AG08396 (cell line): ENCODE measurements around the gene SPINK5.
"Not testable (repeated sequence)": the region's sequence is repeated elsewhere in the genome, so short reads cannot be mapped to it uniquely, and the experiment has no call there.

Source experiments
- DNase-seq: peaks from one replicate; pipeline ENCODE4 v3.0.0; 2012; ENCODE audit warnings: low spot score, mixed read lengths

The SPINK5 gene

GRCh38 chr5:148063861-148064260 lies at the start of gene SPINK5:
Gene SPINK5, plus strand, starts transcription at chr5:148063980. Its CDS starts 65 bp downstream, at chr5:148064045.
- DNase-seq = no peak

- DNase-seq = no peak
Measured at GRCh38 chr5:148014276-148014675, 49.5 kb upstream of the SPINK5 start.

- no peak for DNase-seq
Measured at GRCh38 chr5:148020257-148020988, 43.4 kb upstream of the SPINK5 start.

- DNase-seq = no peak
Measured at GRCh38 chr5:148027505-148027904, 36.3 kb upstream of the SPINK5 start.

- DNase-seq = no peak
Measured at GRCh38 chr5:148029131-148029530, 34.6 kb upstream of the SPINK5 start.

GRCh38 chr5:148033134-148033533 lies 30.6 kb upstream of the SPINK5 start:
- DNase-seq = no peak

GRCh38 chr5:148035676-148036075 lies 28.1 kb upstream of the SPINK5 start:
- DNase-seq = no peak

GRCh38 chr5:148042881-148043280 lies 20.9 kb upstream of the SPINK5 start:
- no peak for DNase-seq

- no peak for DNase-seq
Measured at GRCh38 chr5:148043705-148044104, 20.1 kb upstream of the SPINK5 start.

GRCh38 chr5:148055160-148055559 lies 8.6 kb upstream of the SPINK5 start:
- not testable (repeated sequence) for DNase-seq

GRCh38 chr5:148060309-148060708 lies 3.5 kb upstream of the SPINK5 start:
- no peak for DNase-seq

GRCh38 chr5:148060881-148061280 lies 2.9 kb upstream of the SPINK5 start:
- no peak for DNase-seq

GRCh38 chr5:148070621-148071020 lies 6.8 kb downstream of the SPINK5 start:
- DNase-seq = no peak

GRCh38 chr5:148072207-148072606 lies 8.4 kb downstream of the SPINK5 start:
- DNase-seq = no peak

GRCh38 chr5:148075529-148075928 lies 11.7 kb downstream of the SPINK5 start:
- no peak for DNase-seq

GRCh38 chr5:148083203-148083602 lies 19.4 kb downstream of the SPINK5 start:
- DNase-seq = no peak

GRCh38 chr5:148084269-148084668 lies 20.5 kb downstream of the SPINK5 start:
- DNase-seq = no peak

GRCh38 chr5:148085310-148085709 lies 21.5 kb downstream of the SPINK5 start:
- no peak for DNase-seq

- no peak for DNase-seq
Measured at GRCh38 chr5:148085977-148086705, 22.4 kb downstream of the SPINK5 start.

- no peak for DNase-seq
Measured at GRCh38 chr5:148090146-148090772, 26.5 kb downstream of the SPINK5 start.

- DNase-seq = no peak
Measured at GRCh38 chr5:148090773-148091250, 27.0 kb downstream of the SPINK5 start.

- no peak for DNase-seq
Measured at GRCh38 chr5:148091991-148092964, 28.5 kb downstream of the SPINK5 start.
